GM08714 (cell line): ENCODE data around the gene PRPS1.
A peak's percentile ranks its signal among the peaks of the same experiment; 100 is the strongest.
"Not testable (repeated sequence)": the region's sequence is repeated elsewhere in the genome, so short reads cannot be mapped to it uniquely, and the experiment has no call there.

Experiments
- H3K4me3 ChIP-seq: fragments of 200-500 bp; sonication (Bioruptor generic); 2 replicates; pipeline ENCODE4 v1.5.1; 2014; ENCODE audit warnings: mild to moderate bottlenecking, low read length, inconsistent platforms
- ZNF274 ChIP-seq: IDR thresholded peaks from 2 replicates; pipeline ENCODE4 v1.6.1; 2012; ENCODE audit warnings: mild to moderate bottlenecking, low read depth, low read length

The PRPS1 gene

GRCh38 chrX:107627838-107628661 lies at the start of gene PRPS1:
Gene PRPS1, plus strand, starts transcription at chrX:107628510. Its CDS starts 119 bp downstream, at chrX:107628629.
- peak within 1 kb of the TSS; percentile 68 for H3K4me3 ChIP-seq
- no peak for TF ChIP-seq ZNF274

- TF ChIP-seq ZNF274, result no peak
- H3K4me3 ChIP-seq, result no peak overlapping the region
Observed at GRCh38 chrX:107579956-107580355, 48.4 kb upstream of the PRPS1 start.

GRCh38 chrX:107581923-107582322 lies 46.4 kb upstream of the PRPS1 start:
- no peak for TF ChIP-seq ZNF274
- H3K4me3 ChIP-seq, result no peak overlapping the region

GRCh38 chrX:107589243-107589642 lies 39.1 kb upstream of the PRPS1 start:
- TF ChIP-seq ZNF274, result no peak
- no peak overlapping the region for H3K4me3 ChIP-seq

GRCh38 chrX:107596651-107597050 lies 31.7 kb upstream of the PRPS1 start:
- H3K4me3 ChIP-seq, result no peak overlapping the region
- TF ChIP-seq ZNF274, result no peak

GRCh38 chrX:107597264-107597663 lies 31.0 kb upstream of the PRPS1 start:
- H3K4me3 ChIP-seq, result no peak overlapping the region
- no peak for TF ChIP-seq ZNF274

GRCh38 chrX:107597791-107598190 lies 30.5 kb upstream of the PRPS1 start:
- no peak for TF ChIP-seq ZNF274
- H3K4me3 ChIP-seq, result no peak overlapping the region

GRCh38 chrX:107599450-107599861 lies 28.9 kb upstream of the PRPS1 start:
- no peak overlapping the region for H3K4me3 ChIP-seq
- no peak for TF ChIP-seq ZNF274

GRCh38 chrX:107600366-107600765 lies 27.9 kb upstream of the PRPS1 start:
- no peak for TF ChIP-seq ZNF274
- no peak overlapping the region for H3K4me3 ChIP-seq

GRCh38 chrX:107601326-107601725 lies 27.0 kb upstream of the PRPS1 start:
- no peak overlapping the region for H3K4me3 ChIP-seq
- TF ChIP-seq ZNF274, result no peak

- no peak overlapping the region for H3K4me3 ChIP-seq
Observed at GRCh38 chrX:107601759-107602158, 26.6 kb upstream of the PRPS1 start.

GRCh38 chrX:107602694-107603239 lies 25.5 kb upstream of the PRPS1 start:
- no peak for TF ChIP-seq ZNF274

More at GRCh38 chrX:107601759-107602158, 26.6 kb upstream of the PRPS1 start:
- no peak for TF ChIP-seq ZNF274

GRCh38 chrX:107603429-107604159 lies 24.7 kb upstream of the PRPS1 start:
- H3K4me3 ChIP-seq, result no peak overlapping the region
- TF ChIP-seq ZNF274, result no peak

More at GRCh38 chrX:107602694-107603239, 25.5 kb upstream of the PRPS1 start:
- no peak overlapping the region for H3K4me3 ChIP-seq

GRCh38 chrX:107609061-107609460 lies 19.2 kb upstream of the PRPS1 start:
- H3K4me3 ChIP-seq, result not testable (repeated sequence)

GRCh38 chrX:107610667-107611066 lies 17.6 kb upstream of the PRPS1 start:
- no peak overlapping the region for H3K4me3 ChIP-seq
- TF ChIP-seq ZNF274, result no peak
